ENCODE data around the gene MAPK8IP3. TPM values are rescaled to one million over a fixed set of nuclear protein-coding genes. Genes with fewer than 3 reads are reported as not detected.
A peak's percentile ranks its signal among the peaks of the same experiment; 100 is the strongest.

MAPK8IP3 gene
- total RNA-seq, 2 donors from 2014 or later = 59.9 to 106 TPM

DNA sequence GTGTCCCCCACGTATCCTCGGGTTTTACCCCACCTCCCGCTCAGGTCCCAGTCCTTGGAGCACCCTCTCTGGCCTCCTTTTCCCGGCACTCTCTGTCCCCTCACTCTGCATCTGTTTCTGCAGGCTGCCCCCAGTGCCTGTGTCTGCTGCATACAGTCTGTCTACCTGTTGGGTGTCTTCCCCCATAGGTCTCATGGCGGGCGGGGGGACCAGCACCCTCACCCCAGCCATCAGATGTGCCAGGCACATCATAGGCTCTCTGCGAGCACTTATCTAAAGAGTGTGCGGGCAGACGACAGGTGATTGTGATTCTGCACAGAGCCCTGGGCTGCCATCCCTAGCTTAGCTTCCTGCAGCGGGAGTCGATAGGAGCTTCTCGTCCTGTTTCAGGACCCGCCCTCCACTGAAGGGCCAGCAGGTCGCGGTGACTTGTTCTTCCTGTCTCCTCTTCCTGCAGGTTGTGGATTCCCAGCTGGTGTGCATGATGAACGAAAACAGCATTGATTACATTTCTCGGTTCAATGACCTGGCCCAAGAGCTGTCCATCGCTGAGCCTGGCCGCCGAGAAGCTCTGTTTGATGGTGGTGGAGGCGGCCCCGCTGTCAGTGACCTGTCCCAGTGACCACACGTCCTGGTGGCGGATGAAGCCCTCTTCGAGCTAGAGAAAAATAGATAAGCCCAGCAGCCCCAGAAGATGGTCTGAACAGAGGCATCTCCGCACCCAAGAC, 32.4 kb upstream of the MAPK8IP3 start:
- H3K27ac Mint-ChIP-seq = no peak overlapping the region
- H3K4me1 Mint-ChIP-seq = peaks cover under 1% of the 10 kb centered on the region
- no peak overlapping the region for H3K4me3 Mint-ChIP-seq
- H3K27me3 Mint-ChIP-seq = no peaks in the 10 kb centered on the region
- ATAC-seq (replicated peaks) = no peak
- H3K36me3 Mint-ChIP-seq (ENCODE audit: low read depth) = peaks cover 62% of the 10 kb centered on the region
- H3K9me3 Mint-ChIP-seq = no peaks in the 10 kb centered on the region

DNA sequence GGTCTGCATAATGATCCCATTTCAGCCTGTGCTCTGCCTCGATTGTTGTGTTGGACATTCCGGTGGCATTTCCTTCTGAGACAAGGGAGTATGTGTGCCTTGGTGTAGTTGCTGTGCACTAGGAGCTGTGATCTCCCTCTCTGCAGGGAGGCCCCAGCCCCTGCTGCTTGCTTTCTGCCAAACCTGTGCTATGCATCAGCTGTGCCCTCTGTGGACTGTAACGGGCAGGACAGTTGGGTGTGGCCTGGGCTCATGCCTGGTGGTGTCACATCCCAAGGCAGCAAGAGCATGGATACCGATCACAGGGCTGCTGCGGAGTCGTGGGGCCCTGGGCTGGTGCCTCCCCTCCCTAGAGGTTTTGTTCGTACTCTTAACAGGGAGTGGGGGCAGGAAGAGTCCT, 31.7 kb upstream of the MAPK8IP3 start:
- H3K4me1 Mint-ChIP-seq = peaks cover 7% of the 10 kb centered on the region
- no peaks in the 10 kb centered on the region for H3K9me3 Mint-ChIP-seq
- H3K4me3 Mint-ChIP-seq = no peak overlapping the region
- H3K36me3 Mint-ChIP-seq (ENCODE audit: low read depth) = peaks cover 61% of the 10 kb centered on the region
- ATAC-seq (replicated peaks) = no peak
- no peak overlapping the region for H3K27ac Mint-ChIP-seq
- no peaks in the 10 kb centered on the region for H3K27me3 Mint-ChIP-seq

DNA sequence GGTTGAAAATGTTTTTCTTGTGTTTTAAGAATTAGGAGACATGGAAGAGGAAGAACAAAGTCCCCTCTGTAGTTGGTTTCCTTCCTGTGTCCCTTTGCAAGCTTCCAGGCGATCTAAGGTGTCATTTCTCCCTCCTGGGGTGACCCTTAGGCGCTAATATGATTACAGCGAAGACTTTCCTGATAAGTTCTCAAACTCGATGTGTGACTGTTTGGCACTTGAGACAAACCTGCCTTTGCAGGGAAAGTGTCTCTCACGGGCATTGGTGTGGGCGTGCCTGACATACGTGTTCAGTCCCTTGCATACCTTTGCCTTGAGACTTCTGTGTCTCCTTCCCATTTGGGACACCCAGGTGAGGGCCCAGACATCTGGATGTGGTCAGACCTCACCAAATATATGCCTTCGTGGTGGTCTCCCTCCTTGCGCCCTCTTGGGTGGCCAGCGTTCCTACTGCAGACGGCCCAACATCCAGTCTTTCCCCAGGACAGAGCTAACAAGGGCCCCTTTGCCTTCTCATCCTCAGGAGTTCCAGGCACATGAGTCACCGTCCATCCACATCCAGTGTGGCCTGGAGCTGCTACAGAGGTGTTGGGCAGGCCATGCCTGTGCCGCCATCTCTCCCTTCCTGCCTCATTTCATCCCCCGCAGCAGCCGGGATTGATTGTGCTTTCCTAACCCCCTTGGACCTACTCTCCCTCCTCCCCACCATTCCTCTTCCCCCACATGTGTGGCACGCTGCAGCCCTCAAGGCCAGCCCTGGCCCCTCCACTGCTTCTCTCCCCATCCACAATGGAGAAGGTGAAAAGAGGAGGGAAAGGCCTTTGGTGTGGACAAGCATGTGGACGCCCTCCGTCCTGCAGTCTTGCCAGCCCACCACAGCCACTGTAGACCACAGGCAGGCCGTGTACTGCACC, 31.0 kb upstream of the MAPK8IP3 start:
- H3K36me3 Mint-ChIP-seq (ENCODE audit: low read depth) = peaks cover 54% of the 10 kb centered on the region
- H3K4me3 Mint-ChIP-seq = no peak overlapping the region
- no peak overlapping the region for H3K27ac Mint-ChIP-seq
- H3K4me1 Mint-ChIP-seq = peaks cover 7% of the 10 kb centered on the region
- no peaks in the 10 kb centered on the region for H3K9me3 Mint-ChIP-seq
- H3K27me3 Mint-ChIP-seq = no peaks in the 10 kb centered on the region
- ATAC-seq (replicated peaks) = no peak

DNA sequence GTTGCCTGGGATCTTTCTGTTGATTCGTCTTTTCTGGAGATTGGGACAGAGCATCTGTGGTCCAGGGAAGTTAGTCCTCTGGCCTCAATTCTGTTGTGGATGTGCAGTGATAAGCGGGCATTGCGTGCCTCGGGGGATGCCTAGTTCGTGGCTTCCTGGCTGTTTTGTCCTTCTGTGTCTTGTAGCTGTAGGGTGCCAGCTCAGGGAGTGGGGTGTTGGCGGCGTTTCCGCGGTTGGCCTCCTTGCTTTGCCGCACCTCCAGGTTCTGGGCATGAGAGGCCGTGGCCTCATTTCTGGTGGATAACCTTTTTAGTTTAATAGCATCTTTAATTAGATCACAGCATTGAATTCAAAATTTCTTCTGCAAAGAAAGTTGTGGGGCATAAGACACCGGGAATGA, 29.3 kb upstream of the MAPK8IP3 start:
- Mint-ChIP-seq H3K27ac (no peak overlapping the region), H3K9me3 (no peaks in the 10 kb centered on the region), H3K4me1 (peaks cover 14% of the 10 kb centered on the region), H3K27me3 (no peaks in the 10 kb centered on the region), H3K4me3 (peak overlapping the region; percentile 55), H3K36me3 (ENCODE audit: low read depth) (peaks cover 47% of the 10 kb centered on the region)
- no peak for ATAC-seq (replicated peaks)

DNA sequence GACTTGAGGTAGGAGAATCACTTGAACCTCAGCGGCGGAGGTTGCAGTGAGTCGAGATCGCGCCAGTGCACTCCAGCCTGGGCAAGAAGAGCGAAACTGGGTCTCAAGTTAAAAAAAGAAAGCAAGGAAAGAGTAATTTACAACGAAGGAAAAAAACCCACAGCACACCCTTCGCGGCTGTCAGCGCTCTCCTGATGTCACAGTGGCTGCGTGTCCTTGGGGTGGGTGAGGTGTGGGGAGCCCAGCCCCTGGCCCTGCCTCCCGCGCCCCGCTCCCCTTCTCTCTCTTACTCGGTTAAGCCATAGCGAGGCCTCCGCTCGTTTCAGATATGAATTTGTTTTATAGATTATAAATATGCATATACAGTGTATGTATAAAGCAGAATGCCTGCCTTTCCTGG, 28.7 kb upstream of the MAPK8IP3 start:
- Mint-ChIP-seq H3K4me1 (peaks cover 16% of the 10 kb centered on the region), H3K27me3 (no peaks in the 10 kb centered on the region), H3K36me3 (ENCODE audit: low read depth) (peaks cover 46% of the 10 kb centered on the region), H3K4me3 (peak overlapping the region; percentile 55), H3K9me3 (no peaks in the 10 kb centered on the region), H3K27ac (no peak overlapping the region)
- no peak for ATAC-seq (replicated peaks)

DNA sequence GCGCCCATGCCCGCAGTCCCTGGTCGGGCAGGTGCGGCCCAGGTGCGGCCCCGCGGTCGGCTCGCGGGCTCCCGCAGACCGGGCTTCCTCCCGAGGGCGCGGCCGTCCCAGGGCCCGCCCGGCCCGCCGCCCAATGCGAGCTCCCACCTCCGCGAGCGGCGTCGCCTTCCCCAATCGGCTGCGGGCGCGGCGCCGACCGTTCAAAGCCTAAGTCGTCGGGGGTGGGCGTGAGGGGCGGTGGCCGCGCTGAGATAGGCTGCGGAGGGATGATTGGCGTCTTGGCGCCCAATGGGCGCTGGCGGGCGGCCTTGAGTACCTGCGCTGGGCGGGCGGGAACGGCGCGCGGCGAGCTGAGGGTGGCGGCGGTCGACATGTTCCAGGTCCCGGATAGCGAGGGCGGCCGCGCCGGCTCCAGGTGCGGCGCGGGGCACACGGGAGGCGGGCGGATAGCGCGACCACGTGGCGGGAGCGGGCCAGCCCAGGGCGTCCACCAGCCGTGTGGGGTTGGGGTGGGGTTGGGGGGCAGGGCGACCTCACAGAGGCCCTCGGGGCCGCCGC, 28.0 kb upstream of the MAPK8IP3 start, which contains the start of gene JPT2:
TSS of gene JPT2 (plus strand) at position 338 of the 558 bp plus-strand sequence. CDS start at position 372, 34 bp downstream.
- Mint-ChIP-seq H3K4me1 (peaks cover 16% of the 10 kb centered on the region), H3K36me3 (ENCODE audit: low read depth) (peaks cover 39% of the 10 kb centered on the region), H3K9me3 (no peaks in the 10 kb centered on the region), H3K4me3 (peak within 1 kb of the TSS; percentile 94), H3K27me3 (no peaks in the 10 kb centered on the region), H3K27ac (peak within 1 kb of the TSS; percentile 91)
- ATAC-seq (replicated peaks) = peak; percentile 99

DNA sequence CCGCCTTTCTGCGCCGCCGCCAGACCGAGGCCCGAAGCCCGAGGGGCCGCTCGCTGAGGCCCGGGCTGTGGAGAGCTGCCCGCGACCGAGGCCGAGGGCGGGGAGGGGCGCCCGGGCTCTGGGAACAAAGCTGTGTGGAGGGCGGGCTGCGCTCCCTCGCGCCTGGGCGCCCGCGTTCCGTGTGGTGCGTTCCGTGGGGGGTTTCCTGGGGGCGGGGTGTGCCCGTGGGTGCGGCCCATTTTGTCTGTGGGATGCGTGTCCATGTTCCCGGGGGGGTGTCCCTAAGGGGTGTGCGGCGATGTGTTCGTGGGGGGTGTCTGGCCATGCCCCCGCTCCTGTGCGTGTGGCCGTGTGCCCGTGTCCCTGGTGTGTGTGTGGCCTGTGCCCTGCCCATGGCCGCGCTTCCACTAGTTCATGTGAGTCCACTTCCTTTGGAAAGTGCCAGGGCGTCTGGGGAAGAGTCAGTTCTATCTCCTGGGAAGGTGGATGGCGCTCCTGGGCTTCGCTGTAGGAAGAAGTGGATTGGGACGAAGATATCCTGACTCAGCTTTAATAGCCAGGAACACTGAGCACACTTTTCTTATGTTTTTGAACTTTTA, 27.4 kb upstream of the MAPK8IP3 start:
- Mint-ChIP-seq H3K36me3 (ENCODE audit: low read depth) (peaks cover 38% of the 10 kb centered on the region), H3K9me3 (no peaks in the 10 kb centered on the region), H3K27me3 (no peaks in the 10 kb centered on the region), H3K4me3 (peak overlapping the region; percentile 94), H3K4me1 (peaks cover 16% of the 10 kb centered on the region), H3K27ac (peak overlapping the region; percentile 91)
- peak; percentile 0 for ATAC-seq (replicated peaks)

DNA sequence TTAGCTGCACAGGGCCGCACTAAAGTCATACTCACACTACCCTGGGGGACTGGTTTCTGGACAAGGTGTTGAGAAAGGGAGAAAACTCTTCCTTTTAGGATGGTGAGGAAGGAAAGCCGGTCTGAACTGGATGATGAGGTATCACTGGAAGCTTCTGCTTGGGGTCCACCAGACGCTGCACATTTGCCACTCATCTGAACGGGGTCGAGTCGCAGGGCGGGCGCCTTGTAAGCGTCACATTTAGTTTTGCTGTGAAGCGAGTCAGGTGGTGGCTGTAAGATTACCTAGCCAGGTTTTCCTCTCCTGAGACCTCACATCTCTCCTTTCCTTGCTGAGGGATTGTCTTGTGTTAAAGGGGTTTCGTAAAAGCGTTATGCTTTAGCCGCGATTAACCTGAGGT, 25.6 kb upstream of the MAPK8IP3 start:
- ATAC-seq (replicated peaks) = no peak
- peaks cover 16% of the 10 kb centered on the region for H3K4me1 Mint-ChIP-seq
- no peak overlapping the region for H3K27ac Mint-ChIP-seq
- H3K27me3 Mint-ChIP-seq = no peaks in the 10 kb centered on the region
- H3K4me3 Mint-ChIP-seq = peak overlapping the region; percentile 94
- H3K9me3 Mint-ChIP-seq = no peaks in the 10 kb centered on the region
- peaks cover 45% of the 10 kb centered on the region for H3K36me3 Mint-ChIP-seq (ENCODE audit: low read depth)

DNA sequence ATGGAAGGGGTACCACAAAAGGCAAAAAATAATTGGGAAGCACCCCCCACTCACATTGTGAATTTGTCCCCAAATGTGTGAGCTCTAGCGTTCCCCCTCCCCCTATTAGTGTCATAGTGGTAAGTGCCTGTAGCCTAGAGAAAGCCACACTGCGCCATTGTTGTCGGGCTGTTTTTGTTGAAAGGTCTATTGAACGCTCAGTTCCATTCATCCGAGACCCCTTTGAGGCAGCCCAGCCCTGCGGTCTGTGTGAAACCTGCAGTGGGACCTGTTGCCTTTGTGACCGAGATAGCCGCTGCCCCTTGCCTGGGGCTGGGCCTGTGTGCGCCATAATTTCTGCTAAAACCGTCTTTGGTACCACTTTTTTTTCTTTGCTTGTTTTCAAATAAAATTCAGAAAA, 25.0 kb upstream of the MAPK8IP3 start:
- Mint-ChIP-seq H3K27ac (no peak overlapping the region), H3K27me3 (no peaks in the 10 kb centered on the region), H3K36me3 (ENCODE audit: low read depth) (peaks cover 49% of the 10 kb centered on the region), H3K4me1 (peaks cover 16% of the 10 kb centered on the region), H3K9me3 (no peaks in the 10 kb centered on the region), H3K4me3 (peak overlapping the region; percentile 94)
- ATAC-seq (replicated peaks) = no peak

DNA sequence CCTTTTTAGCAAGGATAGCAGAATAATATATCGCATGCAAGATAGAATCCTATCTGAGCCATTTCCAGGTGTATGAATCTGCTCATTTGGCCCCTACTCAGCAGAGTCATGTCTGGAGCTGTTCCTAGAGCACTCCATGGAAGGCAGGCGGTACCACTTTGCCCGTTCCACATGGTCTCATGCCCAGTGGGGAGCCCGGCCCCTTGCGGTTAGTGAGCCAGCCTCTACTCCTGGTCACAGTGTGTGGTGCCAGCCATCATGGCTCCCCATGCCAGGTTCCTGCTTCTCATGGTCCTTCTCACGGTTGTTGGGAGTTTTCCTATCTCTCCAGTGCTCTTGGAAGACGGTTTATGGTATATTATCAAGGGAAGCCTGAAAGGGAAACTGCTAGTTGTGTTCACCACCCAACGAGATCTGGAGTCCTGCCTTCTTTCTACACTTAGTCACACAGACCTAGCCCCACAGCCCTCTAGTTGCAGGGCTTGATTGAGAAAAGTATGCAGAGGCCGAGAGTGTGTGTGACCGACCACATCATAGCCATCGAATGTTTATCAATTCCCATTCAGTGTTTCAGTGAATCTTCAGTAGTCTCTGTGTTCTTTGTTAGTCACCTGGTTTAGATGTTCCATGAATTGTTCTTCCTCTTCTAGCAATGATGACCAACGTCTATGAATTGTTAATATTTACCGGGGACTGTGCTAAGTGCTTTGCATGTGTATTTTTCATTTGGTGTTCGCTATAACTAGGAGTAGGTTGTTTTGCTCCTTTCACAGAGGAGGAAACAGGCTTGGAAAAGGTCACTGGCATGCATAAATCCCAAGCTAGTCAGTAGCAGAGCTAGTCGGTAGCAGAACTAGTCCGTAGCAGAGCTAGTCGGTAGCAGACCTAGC, 18.3 kb upstream of the MAPK8IP3 start:
- Mint-ChIP-seq H3K4me3 (no peak overlapping the region), H3K27me3 (no peaks in the 10 kb centered on the region), H3K9me3 (no peaks in the 10 kb centered on the region), H3K4me1 (peaks cover 9% of the 10 kb centered on the region), H3K36me3 (ENCODE audit: low read depth) (peaks cover 96% of the 10 kb centered on the region), H3K27ac (peak overlapping the region; percentile 46)
- ATAC-seq (replicated peaks) = no peak

DNA sequence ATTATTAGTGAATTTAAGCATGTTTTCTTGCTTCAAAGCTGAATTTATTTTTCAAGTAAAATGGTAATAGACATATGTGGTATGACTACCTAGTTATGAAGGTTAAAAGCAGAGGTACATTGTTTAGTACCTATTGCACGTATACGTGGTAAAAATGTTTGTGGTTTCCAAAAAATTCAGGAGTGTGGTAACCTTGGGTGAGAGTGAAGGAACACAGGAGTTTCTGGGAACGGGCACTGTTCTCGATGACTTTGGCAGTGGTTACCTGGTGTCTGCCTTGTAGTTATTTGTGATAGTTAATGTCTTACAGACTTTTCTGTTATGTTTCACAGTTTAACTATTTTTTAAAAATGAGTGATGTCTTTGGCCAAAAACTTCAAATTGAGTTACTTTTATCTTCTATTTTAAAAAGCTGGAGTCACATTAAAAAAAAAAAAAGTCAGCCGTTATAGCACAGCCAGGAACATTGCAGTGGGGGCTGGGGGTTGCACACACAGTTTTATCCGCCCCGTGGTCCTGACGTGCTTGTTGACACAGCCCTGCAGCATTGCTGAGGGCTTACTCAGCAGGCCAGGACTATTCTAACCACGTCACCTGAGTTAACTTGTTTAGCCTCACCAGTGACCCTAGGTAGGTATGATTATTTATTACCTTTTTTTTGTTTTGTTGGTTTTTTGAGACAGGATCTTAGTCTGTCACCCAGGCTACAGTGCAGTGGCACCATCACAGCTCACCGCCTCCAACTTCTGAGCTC, 17.0 kb upstream of the MAPK8IP3 start:
- no peak for ATAC-seq (replicated peaks)
- Mint-ChIP-seq H3K27ac (no peak overlapping the region), H3K27me3 (no peaks in the 10 kb centered on the region), H3K4me3 (no peak overlapping the region), H3K4me1 (peaks cover 9% of the 10 kb centered on the region), H3K36me3 (ENCODE audit: low read depth) (peaks cover 100% of the 10 kb centered on the region), H3K9me3 (no peaks in the 10 kb centered on the region)

DNA sequence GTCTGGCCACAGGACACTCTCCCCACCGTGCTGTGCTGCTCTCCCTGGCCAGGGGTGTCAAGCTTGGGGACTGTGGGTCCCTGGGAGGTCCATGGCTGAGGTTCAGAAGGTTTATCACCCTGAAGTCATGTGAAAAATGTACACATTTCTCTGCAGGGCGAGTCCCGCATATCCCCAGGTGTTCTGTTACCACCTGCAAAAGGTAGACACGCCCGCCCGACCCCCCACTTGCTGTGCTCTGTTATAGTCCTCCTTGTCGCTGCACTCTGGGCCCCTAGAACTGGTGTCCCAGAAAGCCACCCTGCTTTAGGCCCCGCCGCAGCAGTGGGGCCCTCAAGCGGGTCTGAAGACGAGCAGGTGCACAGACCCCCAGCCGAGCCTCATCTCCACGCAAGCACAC, 16.1 kb upstream of the MAPK8IP3 start:
- no peaks in the 10 kb centered on the region for H3K9me3 Mint-ChIP-seq
- no peak for ATAC-seq (replicated peaks)
- no peak overlapping the region for H3K4me3 Mint-ChIP-seq
- peaks cover 9% of the 10 kb centered on the region for H3K4me1 Mint-ChIP-seq
- no peaks in the 10 kb centered on the region for H3K27me3 Mint-ChIP-seq
- peaks cover 100% of the 10 kb centered on the region for H3K36me3 Mint-ChIP-seq (ENCODE audit: low read depth)
- peak overlapping the region; percentile 16 for H3K27ac Mint-ChIP-seq

DNA sequence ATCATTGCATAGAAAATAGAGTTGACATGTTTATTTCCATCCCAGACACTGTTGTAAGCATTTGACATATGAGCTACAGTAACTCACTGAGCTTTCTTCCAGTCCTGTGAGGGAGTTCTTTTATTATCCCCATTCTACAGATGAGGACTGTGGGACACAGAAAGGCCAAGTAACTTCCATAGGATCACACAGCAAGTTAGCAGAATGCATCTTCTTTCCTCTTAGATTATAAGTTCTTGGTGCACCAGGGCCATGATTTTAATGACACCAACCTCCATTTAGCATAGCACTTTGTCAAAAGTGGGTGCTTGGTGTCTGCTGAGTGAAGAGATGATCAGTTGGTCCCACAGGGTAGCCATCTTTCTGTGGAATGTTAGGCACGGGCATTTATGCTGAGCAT, 15.2 kb upstream of the MAPK8IP3 start:
- H3K36me3 Mint-ChIP-seq (ENCODE audit: low read depth) = peaks cover 100% of the 10 kb centered on the region
- no peak overlapping the region for H3K4me3 Mint-ChIP-seq

More for the DNA sequence above, 15.2 kb upstream of the MAPK8IP3 start:
- no peaks in the 10 kb centered on the region for H3K9me3 Mint-ChIP-seq
- H3K4me1 Mint-ChIP-seq = peaks cover 9% of the 10 kb centered on the region
- no peaks in the 10 kb centered on the region for H3K27me3 Mint-ChIP-seq
- H3K27ac Mint-ChIP-seq = peak overlapping the region; percentile 16
- no peak for ATAC-seq (replicated peaks)

Data from activated T-helper 17 cell treated with anti-CD3 and anti-CD28 coated beads, Interleukin-2, amount 50 U/mL, for 72 hours (primary cell).